A673 (cell line): ENCODE measurements around the gene ABI3BP. TPM values are rescaled to one million over a fixed set of nuclear protein-coding genes. Genes with fewer than 3 reads are reported as not detected.

Source experiments
- BruUV-seq: library from RNA; stranded (reverse); fragments of 400-500 nt; replicated peaks from 2 replicates; lab custom pipeline; 2021; lab: Mats Ljungman, UMichigan
- CTCF ChIA-PET: fragments of 300-600 bp; sonication (Branson Sonifier 250); formaldehyde crosslinking; loops from one replicate; lab custom pipeline; 2022; ENCODE audit warnings: antibody characterized with exemption; lab: Charles Lee
- POLR2A ChIA-PET: fragments of 300-600 bp; sonication (Branson Sonifier 250); formaldehyde crosslinking; loops from one replicate; lab custom pipeline; 2022; ENCODE audit warnings: antibody characterized with exemption; ENCODE audit not compliant: low non-redundant PET; lab: Charles Lee
- DNase-seq: peaks from one replicate; pipeline ENCODE4 v3.0.0-alpha.2; 2015; ENCODE audit warnings: low spot score
- H3K27ac ChIP-seq: fragments of 200-600 bp; sonication (generic); 2 replicates; pipeline ENCODE4 v1.5.1; 2016; ENCODE audit warnings: mixed run types, low read depth, mild to moderate bottlenecking, mixed read lengths, antibody characterized with exemption, low read length; ENCODE audit not compliant: poor library complexity, severe bottlenecking
- H3K27me3 ChIP-seq: fragments of 200-600 bp; sonication (generic); replicated peaks from 2 replicates; pipeline ENCODE4 v1.6.1; 2017; ENCODE audit warnings: mixed run types, low read depth, mild to moderate bottlenecking, mixed read lengths, antibody characterized with exemption, low read length; ENCODE audit not compliant: insufficient read depth, poor library complexity
- H3K36me3 ChIP-seq: fragments of 200-600 bp; sonication (generic); 2 replicates; pipeline ENCODE4 v1.6.1; 2016; ENCODE audit warnings: mixed run types, mild to moderate bottlenecking, mixed read lengths, antibody characterized with exemption, low read length; ENCODE audit not compliant: insufficient read depth, poor library complexity, severe bottlenecking
- H3K4me1 ChIP-seq: fragments of 200-600 bp; sonication (generic); 2 replicates; pipeline ENCODE4 v1.6.1; 2017; ENCODE audit warnings: mixed run types, mild to moderate bottlenecking, mixed read lengths, antibody characterized with exemption, low read length; ENCODE audit not compliant: insufficient read depth, poor library complexity, severe bottlenecking
- H3K4me3 ChIP-seq: fragments of 200-600 bp; sonication (generic); 2 replicates; pipeline ENCODE4 v1.5.1; 2016; ENCODE audit warnings: low read depth, mixed run types, mild to moderate bottlenecking, mixed read lengths, low read length; ENCODE audit not compliant: poor library complexity, severe bottlenecking
- H3K9me3 ChIP-seq: fragments of 200-600 bp; sonication (generic); 2 replicates; pipeline ENCODE4 v1.6.1; 2016; ENCODE audit warnings: mixed run types, low read depth, mild to moderate bottlenecking, mixed read lengths, antibody characterized with exemption, low read length; ENCODE audit not compliant: poor library complexity, severe bottlenecking
- CTCF ChIP-seq: fragments of 300-800, 200-600 bp; sonication (generic); conservative IDR thresholded peaks from 2 replicates; pipeline ENCODE4 v1.5.1; 2017; ENCODE audit warnings: low read depth, mild to moderate bottlenecking, antibody characterized with exemption, low read length, moderate library complexity, mixed read lengths
- EZH2 ChIP-seq: fragments of 200-600 bp; sonication (generic); IDR thresholded peaks from 2 replicates; pipeline ENCODE4 v1.6.1; 2017; ENCODE audit warnings: borderline replicate concordance, low read depth, mild to moderate bottlenecking, mixed read lengths, antibody characterized with exemption, low read length; ENCODE audit not compliant: poor library complexity, severe bottlenecking
- intact Hi-C: fragments of 100-400 bp; cut with micrococcal nuclease; formaldehyde crosslinking; loops from one replicate; pipeline ENCODE4 v1.10.0; 2022; ENCODE audit not compliant: unreplicated experiment
- total RNA-seq: library from RNA; stranded (reverse); gene quantifications from 2 replicates; pipeline ENCODE4 v1.2.3, GENCODE V29; 2021

The ABI3BP gene
- total RNA-seq, 1 experiment from 2014 or later = 5.2 TPM

- no peak overlapping the region for H3K4me3 ChIP-seq
- no peaks in the 10 kb centered on the region for H3K4me1 ChIP-seq
- POLR2A ChIA-PET = no interaction called here
- DNase-seq = no peak
- TF ChIP-seq CTCF (no peak), EZH2 (no peak)
- H3K27me3 ChIP-seq = no peaks in the 10 kb centered on the region
- no TSS peak for BruUV-seq
- no peaks in the 10 kb centered on the region for H3K9me3 ChIP-seq
- H3K27ac ChIP-seq = no peak overlapping the region
- intact Hi-C loops = no loop called here
- H3K36me3 ChIP-seq = no peaks in the 10 kb centered on the region
- CTCF ChIA-PET = no interaction called here
Observed at GRCh38 chr3:100864471-100865250, 128.6 kb downstream of the ABI3BP start.

- CTCF ChIA-PET = no interaction called here
- Histone ChIP-seq H3K4me1 (no peaks in the 10 kb centered on the region), H3K27me3 (no peaks in the 10 kb centered on the region), H3K4me3 (no peak overlapping the region), H3K36me3 (no peaks in the 10 kb centered on the region), H3K27ac (no peak overlapping the region), H3K9me3 (no peaks in the 10 kb centered on the region)
- BruUV-seq = no TSS peak
- TF ChIP-seq EZH2 (no peak), CTCF (no peak)
- DNase-seq = no peak
- intact Hi-C loops = no loop called here
- POLR2A ChIA-PET = no interaction called here
Observed at GRCh38 chr3:100857863-100858262, 135.4 kb downstream of the ABI3BP start.

GRCh38 chr3:100856821-100857220 lies 136.4 kb downstream of the ABI3BP start:
- H3K9me3 ChIP-seq = no peaks in the 10 kb centered on the region
- BruUV-seq = no TSS peak
- no peak overlapping the region for H3K4me3 ChIP-seq
- intact Hi-C loops = no loop called here
- no peak for DNase-seq
- no peaks in the 10 kb centered on the region for H3K4me1 ChIP-seq
- TF ChIP-seq CTCF (no peak), EZH2 (no peak)
- no peaks in the 10 kb centered on the region for H3K27me3 ChIP-seq
- ChIA-PET POLR2A (no interaction called here), CTCF (no interaction called here)
- H3K27ac ChIP-seq = no peak overlapping the region
- no peaks in the 10 kb centered on the region for H3K36me3 ChIP-seq
